Keratinocyte (primary cell): ENCODE measurements around the gene MTA1. TPM values are rescaled to one million over a fixed set of nuclear protein-coding genes. Genes with fewer than 3 reads are reported as not detected.

Experiments
- DNase-seq: peaks from one replicate; pipeline ENCODE4 v3.0.0-alpha.2; 2011; ENCODE audit warnings: low read depth, missing footprints, low spot score
- FAIRE-seq: peaks from 2 replicates; lab custom pipeline; 2011; peaks lifted over from hg19 to GRCh38; lab: Jason Lieb, UNC
- H2AFZ ChIP-seq: 2 replicates; pipeline ENCODE4 v1.6.0; 2012; ENCODE audit warnings: low read length, control low read depth, inconsistent platforms; ENCODE audit not compliant: control insufficient read depth
- H3K27ac ChIP-seq: 2 replicates; pipeline ENCODE4 v1.5.1; 2011; ENCODE audit warnings: low read length; ENCODE audit not compliant: control insufficient read depth, insufficient read depth
- H3K27me3 ChIP-seq: 3 replicates; pipeline ENCODE4 v1.6.0; 2011; ENCODE audit warnings: low read length; ENCODE audit not compliant: control insufficient read depth, insufficient read depth; ENCODE audit errors: extremely low read depth
- H3K36me3 ChIP-seq, 2 experiments: 2 replicates in 1 of 2; 3 replicates in 1 of 2; pipeline ENCODE4 v1.5.1; 2011; ENCODE audit warnings: low read length in 2 of 2, mild to moderate bottlenecking in 1 of 2; ENCODE audit not compliant: control insufficient read depth in 2 of 2, insufficient read depth in 2 of 2; ENCODE audit errors: extremely low read depth in 1 of 2
- H3K4me1 ChIP-seq: 3 replicates; pipeline ENCODE4 v1.5.1; 2011; ENCODE audit warnings: low read length; ENCODE audit not compliant: control insufficient read depth, insufficient read depth; ENCODE audit errors: extremely low read depth
- H3K4me2 ChIP-seq: 3 replicates; pipeline ENCODE4 v1.6.0; 2011; ENCODE audit warnings: low read depth, low read length; ENCODE audit not compliant: control insufficient read depth, insufficient read depth; ENCODE audit errors: extremely low read depth
- H3K4me3 ChIP-seq, 3 experiments: fragments of 200-600 bp in 1 of 3; sonication (generic) in 1 of 3; 2 replicates in 2 of 3; 3 replicates in 1 of 3; pipeline ENCODE4 v1.5.1; 2011 to 2016; ENCODE audit warnings: low read length in 3 of 3, mild to moderate bottlenecking in 3 of 3, control low read depth in 2 of 3, inconsistent platforms in 1 of 3, low read depth in 1 of 3, mixed read lengths in 1 of 3, mixed run types in 1 of 3, moderate library complexity in 1 of 3; ENCODE audit not compliant: control insufficient read depth in 2 of 3, insufficient read depth in 2 of 3; ENCODE audit errors: extremely low read depth in 1 of 3
- H3K79me2 ChIP-seq: 2 replicates; pipeline ENCODE4 v1.6.0; 2012; ENCODE audit warnings: low read length; ENCODE audit not compliant: control insufficient read depth, insufficient read depth
- H3K9ac ChIP-seq: 3 replicates; pipeline ENCODE4 v1.6.0; 2011; ENCODE audit warnings: low read length; ENCODE audit not compliant: control insufficient read depth, insufficient read depth; ENCODE audit errors: extremely low read depth
- H3K9me1 ChIP-seq: 3 replicates; pipeline ENCODE4 v1.6.0; 2011; ENCODE audit warnings: low read length; ENCODE audit not compliant: control insufficient read depth, insufficient read depth; ENCODE audit errors: extremely low read depth
- H3K9me3 ChIP-seq: 2 replicates; pipeline ENCODE4 v1.5.1; 2012; ENCODE audit warnings: low read depth, low read length; ENCODE audit not compliant: control insufficient read depth
- H4K20me1 ChIP-seq: 3 replicates; pipeline ENCODE4 v1.6.0; 2011; ENCODE audit warnings: low read length; ENCODE audit not compliant: control insufficient read depth, insufficient read depth; ENCODE audit errors: extremely low read depth
- CTCF ChIP-seq, 3 experiments: IDR thresholded peaks in 1 of 3; conservative IDR thresholded peaks in 1 of 3; optimal IDR thresholded peaks in 1 of 3; 2 replicates in 2 of 3; 3 replicates in 1 of 3; pipeline versions ENCODE3 to v1.5.1; 2011; ENCODE audit warnings: low read length in 3 of 3, mild to moderate bottlenecking in 3 of 3, moderate library complexity in 2 of 3, control low read depth in 1 of 3, inconsistent platforms in 1 of 3; ENCODE audit not compliant: insufficient read depth in 2 of 3; ENCODE audit errors: extremely low read depth in 1 of 3
- EZH2 ChIP-seq: IDR thresholded peaks from one replicate; pipeline ENCODE4 v1.6.1; 2012; ENCODE audit warnings: inconsistent platforms, mild to moderate bottlenecking, low read length, moderate library complexity
- dilution Hi-C: fragments of 300-500 bp; cut with MboI; formaldehyde crosslinking; loops from one replicate; pipeline ENCODE4 v1.7.0; 2020; ENCODE audit warnings: low sequenced_read_pairs; ENCODE audit not compliant: extremely low pct_ligation_motif_present
- polyA plus RNA-seq, 5 experiments: library from polyadenylated mRNA; depleted of rRNA in 3 of 5; stranded (reverse) in 3 of 5; stranded (forward) in 1 of 5; unstranded in 1 of 5; fragments of >200 nt; gene quantifications; 1 replicate in 1 of 5; 2 replicates in 3 of 5; 3 replicates in 1 of 5; pipeline versions ENCODE4 v1.2.1 to v1.2.3, GENCODE V29; 2011 to 2012; ENCODE audit warnings: missing spikeins in 2 of 5, low read depth in 1 of 5, low replicate concordance in 1 of 5

MTA1 gene
- polyA plus RNA-seq, 1 donor (not counting 4 experiments of a cell fraction or from before 2014, with no cell fraction given): 33.6 TPM

- H3K9ac ChIP-seq: no peak overlapping the region
- H3K9me1 ChIP-seq: no peaks in the 10 kb centered on the region
- no peaks in the 10 kb centered on the region for H3K4me1 ChIP-seq
- H3K36me3 ChIP-seq: peaks cover 0 to 2% of the 10 kb centered on the region in 2 experiments
- no peaks in the 10 kb centered on the region for H3K27me3 ChIP-seq
- H3K4me3 ChIP-seq: no peak overlapping the region
- TF ChIP-seq CTCF (optimal IDR thresholded peaks at IDR 0.05 in 1 of 3, IDR thresholded peaks at IDR 0.05 in 1 of 3, conservative IDR thresholded peaks at IDR 0.05 in 1 of 3; ENCODE audit: extremely low read depth in 1 of 3, insufficient read depth in 2 of 3, low read length in 3 of 3): no peak
- no peak for TF ChIP-seq EZH2
- dilution Hi-C loops: no loop called here
- no peak for FAIRE-seq
- H2AFZ ChIP-seq: no peak overlapping the region
- H3K9me3 ChIP-seq: no peaks in the 10 kb centered on the region
- H3K79me2 ChIP-seq: peaks cover 5% of the 10 kb centered on the region
- no peaks in the 10 kb centered on the region for H4K20me1 ChIP-seq
- no peak overlapping the region for H3K27ac ChIP-seq
- DNase-seq: no peak
- H3K4me2 ChIP-seq: no peak overlapping the region
Observed at GRCh38 chr14:105394714-105395537, 24.7 kb upstream of the MTA1 start.

- H3K4me3 ChIP-seq: no peak overlapping the region
- H3K9ac ChIP-seq: no peak overlapping the region
- DNase-seq: no peak
- peaks cover 2% of the 10 kb centered on the region in 2 experiments for H3K36me3 ChIP-seq
- H3K27ac ChIP-seq: no peak overlapping the region
- no peaks in the 10 kb centered on the region for H3K27me3 ChIP-seq
- H2AFZ ChIP-seq: no peak overlapping the region
- no peaks in the 10 kb centered on the region for H3K9me1 ChIP-seq
- H3K79me2 ChIP-seq: peaks cover 5% of the 10 kb centered on the region
- no peaks in the 10 kb centered on the region for H3K4me1 ChIP-seq
- no peaks in the 10 kb centered on the region for H3K9me3 ChIP-seq
- H3K4me2 ChIP-seq: no peak overlapping the region
- no peaks in the 10 kb centered on the region for H4K20me1 ChIP-seq
- FAIRE-seq: no peak
- dilution Hi-C loops: no loop called here
- TF ChIP-seq EZH2: no peak
- no peak for TF ChIP-seq CTCF (optimal IDR thresholded peaks at IDR 0.05 in 1 of 3, IDR thresholded peaks at IDR 0.05 in 1 of 3, conservative IDR thresholded peaks at IDR 0.05 in 1 of 3; ENCODE audit: extremely low read depth in 1 of 3, insufficient read depth in 2 of 3, low read length in 3 of 3)
Observed at GRCh38 chr14:105395538-105395854, 24.1 kb upstream of the MTA1 start.
